Esophagus muscularis mucosa (tissue), 4 donors: ENCODE results near the gene CSKMT. TPM values are rescaled to one million over a fixed set of nuclear protein-coding genes. Genes with fewer than 3 reads are reported as not detected.
A peak's percentile ranks its signal among the peaks of the same experiment; 100 is the strongest.

Source experiments
- DNase-seq: peaks from one replicate; pipeline ENCODE4 v3.0.0-alpha.2; 2017; ENCODE audit errors: extremely low spot score
- H3K27ac ChIP-seq, 4 donors: fragments of 200-600 bp; sonication (generic); replicated peaks in 1 of 4; 1 replicate in 3 of 4; 2 replicates in 1 of 4; pipeline ENCODE4 v1.5.1; 2016 to 2019; ENCODE audit warnings: mild to moderate bottlenecking in 1 of 4
- H3K27me3 ChIP-seq, 4 donors: fragments of 200-600 bp; sonication (generic); one replicate each; pipeline versions ENCODE4 v1.5.1 to v1.6.0; 2016 to 2019
- H3K36me3 ChIP-seq, 4 donors: fragments of 200-600 bp; sonication (generic); one replicate each; pipeline ENCODE4 v1.5.1; 2016 to 2019
- H3K4me1 ChIP-seq, 4 donors: fragments of 200-600 bp; sonication (generic); one replicate each; pipeline ENCODE4 v1.5.1; 2016 to 2019
- H3K4me3 ChIP-seq, 4 donors: fragments of 200-600 bp; sonication (generic); 1 replicate in 2 of 4; 2 replicates in 2 of 4; pipeline ENCODE4 v1.5.1; 2016 to 2019; ENCODE audit warnings: mild to moderate bottlenecking in 4 of 4, moderate library complexity in 1 of 4
- H3K9me3 ChIP-seq, 4 donors: fragments of 200-600 bp; sonication (generic); 1 replicate in 3 of 4; 2 replicates in 1 of 4; pipeline ENCODE4 v1.5.1; 2016 to 2019
- CTCF ChIP-seq, 3 experiments: fragments of 200-600 bp in 2 of 3; fragments of 450-650 bp in 1 of 3; sonication (generic) in 2 of 3; IDR thresholded peaks; one replicate each; pipeline ENCODE4 v1.5.1; 2017 to 2019; ENCODE audit warnings: antibody characterized with exemption in 3 of 3, mild to moderate bottlenecking in 2 of 3, moderate library complexity in 1 of 3
- EP300 ChIP-seq: sonication (generic); formaldehyde crosslinking; IDR thresholded peaks from one replicate; pipeline ENCODE4 v1.6.1; 2017; ENCODE audit warnings: antibody characterized with exemption
- POLR2A ChIP-seq: fragments of 450-650 bp; IDR thresholded peaks from one replicate; pipeline ENCODE4 v1.6.1; 2017; ENCODE audit warnings: antibody characterized with exemption, moderate library complexity, mild to moderate bottlenecking, low read depth
- POLR2AphosphoS5 ChIP-seq, 2 donors: sonication (generic); formaldehyde crosslinking; IDR thresholded peaks; one replicate each; pipeline ENCODE4 v1.6.1; 2017; ENCODE audit warnings: antibody characterized with exemption in 2 of 2
- WGBS: methylation state at CpG from one replicate; pipeline ENCODE4 v1.1.5; 2018; 5-methylcytosine and 5-hydroxymethylcytosine counted together
- intact Hi-C: fragments of 100-400 bp; cut with DNase I; formaldehyde crosslinking; loops from one replicate; pipeline ENCODE4 v1.15.1; 2023
- total RNA-seq, 4 donors: library from RNA; depleted of rRNA; stranded (reverse); fragments of >200 nt; gene quantifications; one replicate each; pipeline versions ENCODE4 v1.1.0 to v1.2.1, GENCODE V29; 2016

The CSKMT gene
- total RNA-seq, 4 donors from 2014 or later, result 2.9 to 4.9 (median 3.1) TPM

- Histone ChIP-seq H3K4me3 (no peak overlapping the region), H3K27ac (peak overlapping the region in 1 of 4 donors; percentile 94), H3K9me3 (no peaks in the 10 kb centered on the region), H3K36me3 (peaks cover 20 to 48% (median 45%) of the 10 kb centered on the region in 4 donors), H3K4me1 (peaks cover 36 to 65% (median 54%) of the 10 kb centered on the region in 4 donors), H3K27me3 (no peaks in the 10 kb centered on the region)
- TF ChIP-seq POLR2A, result no peak
- no peak for DNase-seq
- intact Hi-C loops, result no loop called here
- WGBS, result 79% methylated on average over 6 of the region's 6 CpGs
These were observed 12.0 kb downstream of the CSKMT start for GRCh38 chr11:62677156-62677555.

GRCh38 chr11:62677714-62678113, 12.6 kb downstream of the CSKMT start:
- H3K36me3 ChIP-seq, result peaks cover 20 to 48% (median 45%) of the 10 kb centered on the region in 4 donors
- intact Hi-C loops, result no loop called here
- no peak for TF ChIP-seq EP300
- TF ChIP-seq POLR2AphosphoS5 (IDR thresholded peaks at IDR 0.05), result no peak
- no peak for TF ChIP-seq POLR2A
- TF ChIP-seq CTCF (IDR thresholded peaks at IDR 0.05), result no peak
- H3K27ac ChIP-seq, result peak overlapping the region in 3 of 4 donors; percentile 92 to 96 (median 94)
- peak overlapping the region; percentile 85 to 99 (median 90) for H3K4me3 ChIP-seq
- no peaks in the 10 kb centered on the region for H3K9me3 ChIP-seq
- no peak for DNase-seq
- H3K27me3 ChIP-seq, result no peaks in the 10 kb centered on the region
- H3K4me1 ChIP-seq, result peaks cover 31 to 59% (median 48%) of the 10 kb centered on the region in 4 donors
- WGBS, result 85% methylated on average over 15 of the region's 15 CpGs

DNA sequence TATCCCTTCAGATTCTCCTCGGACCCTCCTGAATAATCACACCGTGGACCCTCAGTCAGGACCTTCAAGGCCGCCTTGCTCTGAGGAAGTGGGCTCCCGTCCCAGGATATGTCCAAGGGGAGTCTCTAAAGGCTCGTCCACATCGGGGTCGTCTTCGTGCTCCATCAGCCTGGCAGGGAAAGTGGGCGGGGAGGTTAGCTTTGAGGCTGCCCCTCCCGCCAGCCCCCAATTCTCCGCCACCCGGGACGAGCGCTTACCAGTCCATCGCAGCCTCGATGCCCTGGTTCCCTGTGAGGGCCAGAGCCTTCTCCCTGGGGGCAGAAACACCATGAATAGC, 13.3 kb downstream of the CSKMT start:
- WGBS, result 8% methylated on average over 4 of the region's 16 CpGs
- TF ChIP-seq POLR2A, result no peak
- no peak for TF ChIP-seq POLR2AphosphoS5 (IDR thresholded peaks at IDR 0.05)
- no peak for TF ChIP-seq CTCF (IDR thresholded peaks at IDR 0.05)
- TF ChIP-seq EP300, result no peak
- H3K4me3 ChIP-seq, result peak overlapping the region; percentile 85 to 99 (median 90)
- peaks cover 26 to 53% (median 41%) of the 10 kb centered on the region in 4 donors for H3K4me1 ChIP-seq
- H3K9me3 ChIP-seq, result no peaks in the 10 kb centered on the region
- H3K27ac ChIP-seq, result peak overlapping the region; percentile 85 to 96 (median 93)
- DNase-seq, result no peak
- intact Hi-C loops, result no loop called here
- peaks cover 20 to 45% (median 43%) of the 10 kb centered on the region in 4 donors for H3K36me3 ChIP-seq
- H3K27me3 ChIP-seq, result no peaks in the 10 kb centered on the region

GRCh38 chr11:62678770-62679696, 13.9 kb downstream of the CSKMT start, which contains the start of gene UBXN1:
UBXN1 (minus strand) TSS chr11:62679073; CDS start chr11:62678923, 150 bp downstream.
- Histone ChIP-seq H3K27me3 (no peaks in the 10 kb centered on the region), H3K27ac (peak within 1 kb of the TSS; percentile 85 to 96 (median 93)), H3K4me1 (peaks cover 26 to 46% (median 38%) of the 10 kb centered on the region in 4 donors), H3K9me3 (no peaks in the 10 kb centered on the region), H3K4me3 (peak within 1 kb of the TSS; percentile 85 to 99 (median 90)), H3K36me3 (peaks cover 20 to 38% (median 37%) of the 10 kb centered on the region in 4 donors)
- WGBS, result 25% methylated on average over 14 of the region's 55 CpGs
- TF ChIP-seq EP300 (no peak), POLR2AphosphoS5 (IDR thresholded peaks at IDR 0.05) (peak; percentile 90 to 92), POLR2A (peak; percentile 62), CTCF (IDR thresholded peaks at IDR 0.05) (no peak)
- DNase-seq, result peak; percentile 98
- intact Hi-C loops, result no loop called here

DNA sequence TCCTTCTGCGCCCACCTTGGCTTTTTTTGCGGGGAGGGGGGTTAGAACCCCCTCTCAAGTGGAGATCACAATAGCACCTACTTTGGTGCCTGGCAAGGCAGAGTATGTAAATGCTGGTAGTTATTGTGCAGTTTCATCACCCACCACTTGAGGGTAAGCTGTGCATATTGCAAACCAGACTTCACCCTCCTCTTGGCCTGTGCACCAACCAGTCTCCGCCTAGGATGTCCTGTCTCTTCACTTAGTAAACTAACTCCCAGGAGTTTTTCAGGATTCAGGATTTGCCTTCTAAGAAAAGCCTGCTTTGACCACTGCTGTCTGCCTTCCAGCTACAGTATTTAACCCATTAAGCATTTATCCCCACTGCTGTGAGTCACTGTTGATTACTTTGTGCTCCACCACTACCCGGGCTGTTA, 15.7 kb downstream of the CSKMT start:
- H3K27ac ChIP-seq, result peak overlapping the region; percentile 31 to 94 (median 88)
- peaks cover 26 to 45% (median 38%) of the 10 kb centered on the region in 4 donors for H3K4me1 ChIP-seq
- no peaks in the 10 kb centered on the region for H3K9me3 ChIP-seq
- no peaks in the 10 kb centered on the region for H3K27me3 ChIP-seq
- 45% methylated on average over 4 of the region's 4 CpGs for WGBS
- peaks cover 17 to 24% (median 22%) of the 10 kb centered on the region in 4 donors for H3K36me3 ChIP-seq
- intact Hi-C loops, result no loop called here
- no peak overlapping the region for H3K4me3 ChIP-seq
- TF ChIP-seq CTCF (IDR thresholded peaks at IDR 0.05) (peak; percentile 24 to 52 (median 39)), POLR2AphosphoS5 (IDR thresholded peaks at IDR 0.05) (no peak), EP300 (no peak)
- DNase-seq, result no peak
